ENCODE data around the gene GEMIN8.

GEMIN8 gene, protein sequence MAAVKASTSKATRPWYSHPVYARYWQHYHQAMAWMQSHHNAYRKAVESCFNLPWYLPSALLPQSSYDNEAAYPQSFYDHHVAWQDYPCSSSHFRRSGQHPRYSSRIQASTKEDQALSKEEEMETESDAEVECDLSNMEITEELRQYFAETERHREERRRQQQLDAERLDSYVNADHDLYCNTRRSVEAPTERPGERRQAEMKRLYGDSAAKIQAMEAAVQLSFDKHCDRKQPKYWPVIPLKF

DNA sequence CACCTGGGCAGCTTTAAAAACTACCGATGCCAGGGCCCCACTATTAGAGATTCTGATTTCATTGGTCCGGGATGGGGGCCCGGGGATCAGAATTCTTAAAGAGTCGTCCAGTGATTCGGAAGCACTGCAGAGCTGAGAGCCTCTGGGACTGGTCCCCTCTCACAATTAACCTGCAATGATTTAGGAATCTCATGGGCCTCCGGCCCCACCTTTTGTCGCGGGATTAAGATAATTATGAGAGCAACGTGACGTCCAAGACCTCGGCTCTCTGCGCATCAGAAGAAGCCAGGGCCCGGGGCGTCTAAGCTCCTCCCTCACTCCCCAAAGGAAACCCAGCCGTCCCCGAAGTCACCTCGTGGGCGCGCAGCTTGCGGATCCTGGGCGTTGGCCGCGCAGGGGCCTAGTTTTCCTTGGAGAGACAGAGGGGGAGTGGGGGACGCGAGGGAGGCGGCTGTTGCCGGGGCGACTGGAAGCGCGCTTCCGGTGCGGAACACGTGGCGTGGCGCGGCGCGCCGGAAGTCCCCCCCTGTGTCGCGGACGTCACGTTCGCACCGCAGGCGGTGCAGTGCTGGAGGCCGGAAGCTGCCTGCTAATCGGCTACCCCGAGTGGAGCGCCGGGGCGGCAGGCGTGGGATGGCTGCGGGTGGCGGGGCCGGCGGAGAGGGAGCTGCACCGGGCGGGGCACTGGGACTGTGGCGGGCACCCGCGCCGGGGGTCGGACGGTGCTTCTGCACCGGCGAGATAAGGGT is at the start of gene GEMIN8:
Gene GEMIN8, minus strand, starts transcription at position 468 of the 749 bp plus-strand sequence. CDS start 8,414 bp downstream, outside the sequence.
- peak; percentile 93 to 95 for ATAC-seq (replicated peaks)
- H3K4me1 Mint-ChIP-seq = peaks cover 9 to 17% of the 10 kb centered on the region in 2 donors
- no peaks in the 10 kb centered on the region for H3K9me3 Mint-ChIP-seq

DNA sequence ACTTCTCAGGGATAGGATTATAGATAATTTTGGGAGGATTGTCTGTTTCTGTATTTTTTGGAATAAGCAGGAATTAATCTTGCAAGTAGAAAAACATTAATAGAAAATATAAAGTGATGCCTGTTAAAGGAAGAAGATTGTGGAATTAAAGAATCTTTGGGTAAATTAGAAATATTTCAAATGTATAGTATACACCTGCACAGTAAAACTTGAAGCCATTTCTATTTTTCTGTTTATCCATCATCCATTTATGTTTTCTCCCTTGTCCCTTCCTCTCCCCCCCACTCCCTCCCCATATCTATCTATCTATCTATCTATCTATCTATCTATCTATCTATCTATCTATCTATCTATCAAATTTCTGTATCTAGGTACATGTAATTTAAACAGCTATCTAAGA is 46.9 kb upstream of the GEMIN8 start:
- H3K27ac Mint-ChIP-seq = no peak overlapping the region
- peaks cover 0 to 12% of the 10 kb centered on the region in 2 donors for H3K4me1 Mint-ChIP-seq
- H3K36me3 Mint-ChIP-seq = no peaks in the 10 kb centered on the region
- DNase-seq (no peak), ATAC-seq (replicated peaks) (no peak)
- H3K9me3 Mint-ChIP-seq = no peaks in the 10 kb centered on the region
- peaks cover 6 to 8% of the 10 kb centered on the region in 2 donors for H3K27me3 Mint-ChIP-seq
- no peak overlapping the region for H3K4me3 Mint-ChIP-seq

More for the DNA sequence above, at the start of gene GEMIN8:
- peak within 1 kb of the TSS; percentile 91 to 95 for H3K4me3 Mint-ChIP-seq
- H3K27ac Mint-ChIP-seq = peak within 1 kb of the TSS; percentile 98
- peaks cover 0 to 10% of the 10 kb centered on the region in 2 donors for H3K27me3 Mint-ChIP-seq
- H3K36me3 Mint-ChIP-seq = peaks cover 0 to 3% of the 10 kb centered on the region in 2 donors
- peak; percentile 87 for DNase-seq

DNA sequence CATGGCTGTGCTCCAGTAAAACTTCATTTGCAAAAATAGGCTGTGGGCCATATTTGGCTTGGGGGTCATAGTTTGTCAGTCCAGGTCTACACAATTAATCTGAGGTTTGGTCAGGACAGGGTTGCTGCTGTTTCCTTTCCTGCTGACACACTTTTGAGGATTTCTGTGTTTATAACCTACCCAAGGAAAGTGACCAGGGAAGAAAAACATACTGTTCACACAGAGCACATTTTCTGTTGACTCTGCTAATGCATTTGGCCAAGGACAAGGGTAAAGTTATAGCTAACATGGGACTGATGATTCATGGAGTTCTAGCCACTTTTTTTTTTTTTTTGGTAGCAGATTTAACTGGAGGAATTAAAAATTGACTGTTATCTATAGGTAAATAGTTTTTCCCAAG is 43.9 kb upstream of the GEMIN8 start:
- H3K4me3 Mint-ChIP-seq = no peak overlapping the region
- no peak for DNase-seq
- H3K9me3 Mint-ChIP-seq = no peaks in the 10 kb centered on the region
- H3K27me3 Mint-ChIP-seq = peaks cover 2 to 9% of the 10 kb centered on the region in 2 donors
- no peak overlapping the region for H3K27ac Mint-ChIP-seq
- no peaks in the 10 kb centered on the region for H3K36me3 Mint-ChIP-seq
- H3K4me1 Mint-ChIP-seq = peaks cover 0 to 12% of the 10 kb centered on the region in 2 donors
- no peak for ATAC-seq (replicated peaks)

DNA sequence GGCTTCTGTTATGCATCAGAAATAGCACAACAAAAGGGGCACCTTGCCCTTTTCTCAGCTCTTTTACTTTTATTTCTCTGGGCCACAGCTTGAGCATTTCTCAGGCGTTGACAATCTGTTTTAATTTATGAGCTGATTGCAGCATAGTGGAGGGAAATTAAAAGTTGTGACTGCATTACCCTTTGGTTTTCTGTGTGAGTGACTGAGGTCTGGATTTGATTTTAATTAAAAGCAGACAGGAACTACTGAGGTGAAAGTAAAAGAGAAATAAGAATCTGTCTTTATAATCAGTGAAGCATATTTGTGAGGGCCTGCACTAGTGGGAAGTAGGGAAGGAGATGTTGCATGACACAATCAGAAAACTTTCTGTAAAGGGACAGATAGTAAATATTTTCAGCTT is 43.4 kb upstream of the GEMIN8 start:
- Mint-ChIP-seq H3K4me3 (no peak overlapping the region), H3K27ac (peak overlapping the region; percentile 6), H3K36me3 (no peaks in the 10 kb centered on the region), H3K4me1 (peaks cover 0 to 12% of the 10 kb centered on the region in 2 donors), H3K27me3 (peaks cover 0 to 10% of the 10 kb centered on the region in 2 donors), H3K9me3 (no peaks in the 10 kb centered on the region)
- DNase-seq = no peak
- no peak for ATAC-seq (replicated peaks)

DNA sequence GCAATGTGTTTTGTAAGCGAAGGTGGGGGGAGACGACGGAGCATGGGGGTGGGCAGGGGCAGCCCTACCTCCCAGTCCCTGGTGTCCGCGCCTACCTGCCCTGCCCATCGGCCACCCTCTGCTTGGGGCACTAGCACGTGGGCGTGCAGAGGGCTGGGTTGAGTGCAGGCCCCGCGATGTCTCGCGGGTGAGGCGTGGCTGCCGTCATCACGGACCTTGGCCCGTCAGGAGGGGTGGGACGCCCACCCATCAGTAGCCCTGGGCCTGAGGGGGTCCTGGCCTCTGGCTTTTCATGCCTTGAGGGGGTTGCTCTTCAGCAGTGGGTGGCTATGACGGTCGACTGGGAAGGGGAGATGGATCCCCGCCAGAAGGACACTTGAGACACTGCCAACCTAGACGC is 36.1 kb upstream of the GEMIN8 start:
- peaks cover 5 to 27% of the 10 kb centered on the region in 2 donors for H3K27me3 Mint-ChIP-seq
- ATAC-seq (replicated peaks) (no peak), DNase-seq (no peak)

DNA sequence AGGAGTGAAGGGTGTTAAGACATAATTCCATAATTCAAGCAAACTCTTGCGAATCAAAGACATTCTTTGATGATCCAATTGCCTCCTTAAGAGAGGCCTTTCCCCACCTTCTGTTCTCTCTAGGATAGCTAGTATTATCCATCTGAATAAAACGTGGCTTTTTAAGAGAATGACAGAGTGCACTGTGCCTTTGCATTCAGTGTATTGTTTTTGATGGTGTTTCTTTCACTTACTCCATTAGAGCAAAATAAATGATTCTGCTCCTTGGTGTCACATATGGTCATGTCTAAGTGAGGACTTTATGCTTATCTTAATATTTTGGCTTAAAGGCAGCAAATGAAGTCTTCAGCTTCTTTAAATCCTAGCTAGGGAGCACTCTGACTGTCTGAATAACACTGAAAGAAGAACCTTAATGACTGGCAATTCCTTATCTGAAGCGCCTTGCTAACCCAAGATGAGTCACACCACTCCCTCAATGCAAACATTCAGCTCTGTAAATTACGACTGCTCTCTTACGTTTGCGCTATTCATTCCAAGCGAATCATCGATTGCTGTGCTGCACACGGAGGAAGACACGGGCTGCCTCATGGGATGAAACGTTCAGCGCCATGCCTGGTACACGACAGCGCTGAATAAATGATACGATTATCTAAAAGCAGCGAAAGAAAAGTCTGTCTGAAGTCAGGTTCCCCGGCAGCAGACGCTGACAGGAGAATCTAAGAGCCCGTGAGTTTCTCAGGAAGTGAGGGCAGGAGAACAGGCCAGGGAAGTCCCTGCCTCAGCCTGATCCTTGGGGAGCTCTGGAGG is 35.1 kb upstream of the GEMIN8 start:
- Mint-ChIP-seq H3K27me3 (peaks cover 7 to 29% of the 10 kb centered on the region in 2 donors), H3K9me3 (no peaks in the 10 kb centered on the region), H3K4me3 (no peak overlapping the region), H3K36me3 (no peaks in the 10 kb centered on the region), H3K27ac (no peak overlapping the region), H3K4me1 (no peaks in the 10 kb centered on the region)
- ATAC-seq (replicated peaks) (no peak), DNase-seq (no peak)

More for the DNA sequence above, 36.1 kb upstream of the GEMIN8 start:
- Mint-ChIP-seq H3K9me3 (no peaks in the 10 kb centered on the region), H3K36me3 (no peaks in the 10 kb centered on the region), H3K27ac (no peak overlapping the region), H3K4me3 (no peak overlapping the region), H3K4me1 (no peaks in the 10 kb centered on the region)

DNA sequence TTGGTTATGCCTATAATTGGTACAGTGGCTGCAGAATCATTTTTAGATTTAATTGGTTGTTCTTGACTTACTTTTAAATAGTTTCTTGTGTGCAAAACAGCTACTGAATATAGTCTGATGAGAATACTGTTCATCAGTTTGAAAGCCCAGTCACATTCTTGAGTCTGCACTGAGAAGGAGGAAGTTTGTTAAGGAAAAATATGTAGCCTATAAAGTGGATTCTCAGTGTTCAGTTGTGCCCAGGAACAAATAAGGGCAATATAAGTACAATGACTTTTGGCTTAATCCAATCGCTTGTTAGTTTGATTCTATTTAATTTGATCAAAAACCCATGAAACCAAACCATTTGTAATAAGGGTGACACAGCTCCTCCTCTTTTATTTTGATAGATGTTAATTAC is 32.8 kb upstream of the GEMIN8 start:
- H3K36me3 Mint-ChIP-seq = no peaks in the 10 kb centered on the region

DNA sequence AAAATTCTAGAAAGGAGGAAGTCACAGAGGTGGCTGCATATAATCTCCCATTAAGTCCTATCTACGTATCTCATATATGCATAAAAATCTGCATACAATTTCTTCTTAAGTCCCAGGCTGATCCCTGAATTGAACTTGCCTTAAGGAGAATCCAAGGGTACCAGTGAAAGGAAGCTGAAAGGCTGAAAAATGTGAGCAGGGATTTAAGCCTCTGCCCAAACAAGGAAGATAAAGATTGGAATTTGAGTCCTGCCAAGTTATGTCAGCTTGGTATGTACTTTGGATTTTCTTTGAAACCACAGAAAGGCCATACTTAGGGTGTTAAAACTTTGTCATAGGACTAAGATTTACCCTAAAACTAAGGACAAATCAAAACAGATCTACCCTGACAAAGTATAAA is 26.5 kb upstream of the GEMIN8 start:
- no peak overlapping the region for H3K4me3 Mint-ChIP-seq
- no peak overlapping the region for H3K27ac Mint-ChIP-seq
- H3K9me3 Mint-ChIP-seq = no peaks in the 10 kb centered on the region
- H3K4me1 Mint-ChIP-seq = no peaks in the 10 kb centered on the region
- ATAC-seq (replicated peaks) (no peak), DNase-seq (no peak)
- no peaks in the 10 kb centered on the region for H3K36me3 Mint-ChIP-seq
- H3K27me3 Mint-ChIP-seq = peaks cover 23 to 36% of the 10 kb centered on the region in 2 donors

More for the DNA sequence above, 32.8 kb upstream of the GEMIN8 start:
- peaks cover 7 to 22% of the 10 kb centered on the region in 2 donors for H3K27me3 Mint-ChIP-seq
- H3K4me1 Mint-ChIP-seq = no peaks in the 10 kb centered on the region
- no peak overlapping the region for H3K27ac Mint-ChIP-seq
- no peak for ATAC-seq (replicated peaks)
- DNase-seq = no peak
- no peak overlapping the region for H3K4me3 Mint-ChIP-seq
- no peaks in the 10 kb centered on the region for H3K9me3 Mint-ChIP-seq

DNA sequence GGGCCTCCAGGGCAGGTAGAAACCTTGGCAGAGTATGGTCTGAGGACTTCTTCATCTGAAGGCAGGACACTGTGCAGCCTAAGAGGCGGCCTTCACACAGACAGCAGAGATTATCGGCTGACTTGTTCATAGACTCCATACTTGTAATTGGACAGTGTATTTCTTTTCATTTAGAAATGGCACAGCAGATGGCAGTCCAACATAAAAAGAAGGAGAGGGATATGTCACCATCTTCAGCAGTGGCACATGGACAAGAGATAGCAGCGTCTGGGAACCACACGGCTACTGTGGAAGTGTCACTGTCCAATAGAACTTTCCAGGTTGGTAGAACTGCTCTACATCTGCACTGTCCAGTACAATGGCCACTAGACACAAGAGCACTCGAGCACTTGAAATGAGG is 21.7 kb upstream of the GEMIN8 start:
- Mint-ChIP-seq H3K4me1 (no peaks in the 10 kb centered on the region), H3K36me3 (no peaks in the 10 kb centered on the region), H3K9me3 (no peaks in the 10 kb centered on the region), H3K4me3 (no peak overlapping the region), H3K27me3 (peaks cover 11 to 36% of the 10 kb centered on the region in 2 donors), H3K27ac (no peak overlapping the region)
- DNase-seq (no peak), ATAC-seq (replicated peaks) (no peak)

DNA sequence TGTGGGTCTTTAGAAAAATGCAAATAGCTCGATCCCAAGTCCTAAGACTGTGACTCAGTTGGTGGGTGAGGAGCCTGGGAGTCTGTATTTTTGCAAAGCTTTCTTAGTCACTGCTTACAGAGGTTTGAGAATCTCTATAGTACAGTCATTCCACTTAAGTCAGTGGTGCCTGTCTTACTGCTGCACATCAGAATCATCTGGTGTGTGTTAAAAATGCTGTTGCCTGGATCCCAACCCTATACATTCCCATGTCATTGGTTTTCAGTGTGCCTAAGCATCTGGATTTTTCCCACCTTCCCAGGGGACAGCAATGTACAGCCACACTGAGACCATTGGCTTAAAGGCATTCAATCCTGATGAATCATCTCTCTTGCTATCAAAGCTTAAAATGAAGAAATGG is 21.0 kb upstream of the GEMIN8 start:
- no peak overlapping the region for H3K27ac Mint-ChIP-seq
- H3K9me3 Mint-ChIP-seq = no peaks in the 10 kb centered on the region
- H3K27me3 Mint-ChIP-seq = peaks cover 11 to 31% of the 10 kb centered on the region in 2 donors
- H3K36me3 Mint-ChIP-seq = no peaks in the 10 kb centered on the region
- H3K4me3 Mint-ChIP-seq = no peak overlapping the region
- no peak for DNase-seq
- ATAC-seq (replicated peaks) = peak in 1 of 2 donors; percentile 36
- no peaks in the 10 kb centered on the region for H3K4me1 Mint-ChIP-seq

DNA sequence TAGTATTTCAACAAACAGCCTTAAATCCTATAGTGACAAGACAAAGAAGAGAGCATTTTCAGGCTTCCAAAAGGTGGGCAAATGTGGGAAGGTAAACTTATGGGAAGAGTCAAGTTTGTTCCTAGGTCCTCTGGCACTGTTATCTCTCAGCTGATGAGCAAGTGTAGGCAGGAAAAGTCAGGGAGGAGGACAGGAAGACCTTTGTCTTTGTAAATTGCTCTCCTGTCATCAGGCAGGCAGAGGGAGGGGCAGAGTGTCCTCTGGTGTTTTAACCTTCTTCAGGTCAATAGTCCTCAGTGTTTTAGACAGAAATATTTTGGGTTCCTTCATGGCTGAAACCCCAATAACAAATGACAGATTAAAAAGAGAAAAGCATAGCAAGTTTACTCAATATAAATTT is 13.5 kb upstream of the GEMIN8 start:
- H3K27me3 Mint-ChIP-seq = peaks cover 0 to 42% of the 10 kb centered on the region in 2 donors

DNA sequence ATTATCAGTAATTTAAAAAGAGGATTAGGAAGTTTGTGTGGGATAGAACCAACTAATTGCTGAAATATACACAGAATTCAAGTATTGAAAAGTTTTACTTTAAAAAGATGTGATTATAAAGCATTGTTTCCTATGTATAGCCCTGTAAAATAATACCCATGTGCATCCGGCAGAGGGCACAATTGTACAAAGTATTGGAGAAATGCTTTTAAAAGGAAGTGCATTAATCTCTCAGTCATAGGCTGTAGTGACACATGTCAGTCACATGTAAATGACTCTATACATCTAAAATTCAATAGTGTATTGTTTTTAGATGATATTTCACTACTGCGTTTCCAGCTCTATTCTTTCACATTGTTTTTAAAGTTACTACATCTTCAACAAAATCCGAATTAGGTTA is 9.7 kb upstream of the GEMIN8 start:
- H3K27me3 Mint-ChIP-seq = peaks cover 0 to 51% of the 10 kb centered on the region in 2 donors
- no peaks in the 10 kb centered on the region for H3K9me3 Mint-ChIP-seq
- peak; percentile 75 to 95 for ATAC-seq (replicated peaks)
- no peak overlapping the region for H3K4me3 Mint-ChIP-seq
- H3K36me3 Mint-ChIP-seq = no peaks in the 10 kb centered on the region
- no peaks in the 10 kb centered on the region for H3K4me1 Mint-ChIP-seq
- H3K27ac Mint-ChIP-seq = no peak overlapping the region
- DNase-seq = peak; percentile 31

More for the DNA sequence above, 13.5 kb upstream of the GEMIN8 start:
- Mint-ChIP-seq H3K27ac (no peak overlapping the region), H3K36me3 (no peaks in the 10 kb centered on the region), H3K9me3 (no peaks in the 10 kb centered on the region), H3K4me1 (no peaks in the 10 kb centered on the region), H3K4me3 (no peak overlapping the region)
- no peak for DNase-seq
- no peak for ATAC-seq (replicated peaks)

DNA sequence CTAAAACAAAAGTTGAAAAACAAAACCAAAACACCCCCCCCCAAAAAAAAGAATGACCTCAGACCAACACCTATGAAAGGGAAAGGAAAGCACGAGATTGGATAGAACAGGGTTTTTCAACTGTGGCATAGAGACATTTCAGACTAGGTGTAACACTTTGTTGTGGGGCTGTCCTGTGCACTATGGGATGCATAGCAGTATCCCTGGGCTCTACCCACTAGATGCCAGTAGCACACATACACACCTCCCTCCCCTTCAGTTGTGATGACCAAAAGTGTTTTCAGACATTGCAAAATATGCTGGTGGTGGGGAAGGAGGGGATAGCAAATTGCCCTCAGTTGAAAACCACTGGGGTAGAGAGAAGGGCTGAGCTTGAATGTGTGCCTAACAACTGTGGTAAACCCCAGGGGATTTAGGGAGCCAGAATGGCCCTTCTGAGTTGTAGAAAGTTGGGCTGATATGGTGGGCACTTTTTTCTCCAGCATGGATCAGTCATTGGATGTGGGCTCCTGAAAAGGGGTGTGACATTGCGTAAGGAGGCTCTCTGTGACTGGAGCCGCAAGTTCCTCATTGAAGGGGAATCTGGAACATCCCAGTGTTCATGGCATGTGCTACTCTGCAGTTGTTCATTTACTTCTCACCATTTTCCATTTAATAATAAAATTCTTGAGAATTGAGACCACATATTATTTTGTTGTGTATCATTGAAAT is 8.8 kb upstream of the GEMIN8 start:
- Mint-ChIP-seq H3K27ac (no peak overlapping the region), H3K36me3 (no peaks in the 10 kb centered on the region), H3K4me1 (no peaks in the 10 kb centered on the region), H3K27me3 (peaks cover 0 to 51% of the 10 kb centered on the region in 2 donors), H3K9me3 (no peaks in the 10 kb centered on the region), H3K4me3 (no peak overlapping the region)
- ATAC-seq (replicated peaks) (no peak), DNase-seq (no peak)

DNA sequence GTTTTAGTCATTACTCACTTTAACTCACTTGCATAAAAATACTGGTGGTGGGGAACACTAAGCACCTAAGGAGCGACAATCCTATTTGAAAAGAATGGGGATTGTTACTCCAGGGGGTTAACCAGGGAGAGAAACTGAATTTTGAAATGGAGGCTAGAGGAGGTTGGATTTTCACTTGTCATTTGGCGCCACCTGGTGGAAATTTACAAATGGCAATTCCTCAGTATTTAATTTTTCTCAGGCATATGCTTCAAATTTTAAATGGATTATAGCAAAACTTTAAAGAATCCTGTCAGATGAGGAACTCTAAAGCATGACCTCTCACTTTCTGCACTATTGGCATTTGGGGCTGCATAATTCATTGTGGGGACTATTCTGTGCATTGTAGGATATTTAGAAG is 2.7 kb upstream of the GEMIN8 start:
- Mint-ChIP-seq H3K27ac (no peak overlapping the region), H3K4me1 (peaks cover 9% of the 10 kb centered on the region in 2 donors), H3K36me3 (no peaks in the 10 kb centered on the region), H3K27me3 (peaks cover 0 to 27% of the 10 kb centered on the region in 2 donors), H3K9me3 (no peaks in the 10 kb centered on the region), H3K4me3 (no peak overlapping the region)
- ATAC-seq (replicated peaks) (no peak), DNase-seq (no peak)
